ENCODE results near the gene TCFL5. TPM values are rescaled to one million over a fixed set of nuclear protein-coding genes. Genes with fewer than 3 reads are reported as not detected.

The TCFL5 gene
- total RNA-seq, 4 donors from 2014 or later = 2.6 to 6.6 (median 5.0) TPM

DNA sequence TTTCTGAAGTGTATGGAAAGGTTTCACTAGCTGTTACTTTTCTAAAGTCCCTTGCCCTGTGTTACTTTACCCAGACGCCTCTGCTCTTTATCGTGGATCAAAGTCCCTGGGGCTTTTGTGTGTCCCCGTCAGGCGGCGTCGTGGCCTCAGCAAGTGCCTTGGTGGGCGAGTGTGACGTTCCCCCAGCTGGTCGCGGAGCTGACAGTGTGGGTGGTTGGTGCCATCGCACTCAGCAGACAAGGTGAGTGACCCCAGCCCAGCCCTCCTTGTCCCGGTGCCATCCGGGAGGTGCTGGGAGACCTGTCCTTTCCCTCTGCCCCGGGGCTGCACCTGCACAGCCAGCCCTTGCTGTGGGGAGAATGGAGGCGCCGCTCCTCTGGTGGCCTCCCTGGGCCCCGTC, 27.3 kb upstream of the TCFL5 start:
- H3K4me3 ChIP-seq = no peak overlapping the region
- no peak for DNase-seq
- H3K27ac ChIP-seq = no peak overlapping the region
- no peaks in the 10 kb centered on the region for H3K27me3 ChIP-seq
- no peak for TF ChIP-seq POLR2A (IDR thresholded peaks at IDR 0.05)
- no peak for TF ChIP-seq CTCF (IDR thresholded peaks at IDR 0.05)
- H3K4me1 ChIP-seq = no peaks in the 10 kb centered on the region
- H3K9me3 ChIP-seq = no peaks in the 10 kb centered on the region
- H3K36me3 ChIP-seq = peaks cover 0 to 73% (median 4%) of the 10 kb centered on the region in 3 donors

DNA sequence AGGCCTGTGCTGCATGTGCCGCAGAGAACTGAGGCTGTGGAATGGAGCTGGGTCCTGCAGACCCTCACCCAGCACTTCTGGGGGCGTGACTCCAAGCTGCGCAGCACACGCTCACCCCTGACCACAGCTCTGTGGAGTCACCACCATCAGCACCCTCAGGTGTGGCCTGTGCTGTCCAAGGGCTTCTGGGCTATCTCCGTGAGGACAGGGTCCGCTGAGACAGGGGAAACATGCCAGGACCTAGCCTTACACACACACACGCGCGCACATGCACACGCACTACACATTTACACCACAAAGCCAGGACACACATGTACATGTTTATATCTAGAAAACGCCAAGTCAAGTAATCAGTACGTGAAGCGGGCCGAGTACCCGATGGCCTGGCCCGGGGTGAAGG, 26.8 kb upstream of the TCFL5 start:
- TF ChIP-seq CTCF (IDR thresholded peaks at IDR 0.05) (no peak), POLR2A (IDR thresholded peaks at IDR 0.05) (no peak)
- Histone ChIP-seq H3K27ac (no peak overlapping the region), H3K4me1 (no peaks in the 10 kb centered on the region), H3K4me3 (no peak overlapping the region), H3K27me3 (no peaks in the 10 kb centered on the region), H3K9me3 (no peaks in the 10 kb centered on the region), H3K36me3 (peaks cover 0 to 68% (median 4%) of the 10 kb centered on the region in 3 donors)
- DNase-seq = no peak

DNA sequence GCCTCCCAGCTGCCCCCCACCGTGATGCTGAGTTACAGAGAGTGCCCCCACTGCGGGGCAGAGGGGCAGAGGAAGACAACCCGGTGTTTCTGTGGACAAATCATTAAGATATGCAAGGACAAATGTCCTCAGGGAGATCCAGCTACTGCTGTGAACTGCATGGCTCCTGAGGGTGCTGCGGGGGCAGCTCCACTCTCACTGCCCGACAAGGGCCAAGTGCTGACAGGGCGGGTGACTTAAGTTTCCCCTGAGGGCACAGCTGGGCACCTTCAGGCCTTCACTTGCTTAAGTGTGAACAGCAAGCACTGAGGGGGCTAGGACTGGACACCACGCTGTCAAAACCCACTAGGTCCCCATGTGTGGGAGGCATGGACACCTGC, 26.2 kb upstream of the TCFL5 start:
- Histone ChIP-seq H3K36me3 (peaks cover 0 to 63% (median 4%) of the 10 kb centered on the region in 3 donors), H3K27ac (peak overlapping the region in 2 of 4 donors; percentile 30 to 48), H3K4me1 (no peaks in the 10 kb centered on the region), H3K4me3 (no peak overlapping the region), H3K9me3 (no peaks in the 10 kb centered on the region), H3K27me3 (no peaks in the 10 kb centered on the region)
- TF ChIP-seq CTCF (IDR thresholded peaks at IDR 0.05) = no peak
- TF ChIP-seq POLR2A (IDR thresholded peaks at IDR 0.05) = no peak
- no peak for DNase-seq

- no peak overlapping the region for H3K4me3 ChIP-seq
- peak overlapping the region in 2 of 4 donors; percentile 30 to 48 for H3K27ac ChIP-seq
- H3K4me1 ChIP-seq = no peaks in the 10 kb centered on the region
- H3K36me3 ChIP-seq = peaks cover 0 to 57% (median 4%) of the 10 kb centered on the region in 3 donors
- H3K9me3 ChIP-seq = no peaks in the 10 kb centered on the region
- DNase-seq = peak; percentile 34 to 82 (median 79)
- no peak for TF ChIP-seq POLR2A (IDR thresholded peaks at IDR 0.05)
- H3K27me3 ChIP-seq = no peaks in the 10 kb centered on the region
These were observed 25.7 kb upstream of the TCFL5 start for GRCh38 chr20:62887152-62887859.

GRCh38 chr20:62886709-62887058, 25.1 kb upstream of the TCFL5 start:
- Histone ChIP-seq H3K27me3 (no peaks in the 10 kb centered on the region), H3K27ac (peak overlapping the region in 2 of 4 donors; percentile 30 to 48)

More at GRCh38 chr20:62886709-62887058, 25.1 kb upstream of the TCFL5 start:
- DNase-seq = no peak
- TF ChIP-seq POLR2A (IDR thresholded peaks at IDR 0.05) = no peak
- TF ChIP-seq CTCF (IDR thresholded peaks at IDR 0.05) = no peak
- H3K4me3 ChIP-seq = no peak overlapping the region
- peaks cover 0 to 56% (median 4%) of the 10 kb centered on the region in 3 donors for H3K36me3 ChIP-seq
- no peaks in the 10 kb centered on the region for H3K4me1 ChIP-seq
- no peaks in the 10 kb centered on the region for H3K9me3 ChIP-seq

All from Peyer's patch (tissue), 4 donors.